ENCODE data around the gene KRTAP12-1.

DNA sequence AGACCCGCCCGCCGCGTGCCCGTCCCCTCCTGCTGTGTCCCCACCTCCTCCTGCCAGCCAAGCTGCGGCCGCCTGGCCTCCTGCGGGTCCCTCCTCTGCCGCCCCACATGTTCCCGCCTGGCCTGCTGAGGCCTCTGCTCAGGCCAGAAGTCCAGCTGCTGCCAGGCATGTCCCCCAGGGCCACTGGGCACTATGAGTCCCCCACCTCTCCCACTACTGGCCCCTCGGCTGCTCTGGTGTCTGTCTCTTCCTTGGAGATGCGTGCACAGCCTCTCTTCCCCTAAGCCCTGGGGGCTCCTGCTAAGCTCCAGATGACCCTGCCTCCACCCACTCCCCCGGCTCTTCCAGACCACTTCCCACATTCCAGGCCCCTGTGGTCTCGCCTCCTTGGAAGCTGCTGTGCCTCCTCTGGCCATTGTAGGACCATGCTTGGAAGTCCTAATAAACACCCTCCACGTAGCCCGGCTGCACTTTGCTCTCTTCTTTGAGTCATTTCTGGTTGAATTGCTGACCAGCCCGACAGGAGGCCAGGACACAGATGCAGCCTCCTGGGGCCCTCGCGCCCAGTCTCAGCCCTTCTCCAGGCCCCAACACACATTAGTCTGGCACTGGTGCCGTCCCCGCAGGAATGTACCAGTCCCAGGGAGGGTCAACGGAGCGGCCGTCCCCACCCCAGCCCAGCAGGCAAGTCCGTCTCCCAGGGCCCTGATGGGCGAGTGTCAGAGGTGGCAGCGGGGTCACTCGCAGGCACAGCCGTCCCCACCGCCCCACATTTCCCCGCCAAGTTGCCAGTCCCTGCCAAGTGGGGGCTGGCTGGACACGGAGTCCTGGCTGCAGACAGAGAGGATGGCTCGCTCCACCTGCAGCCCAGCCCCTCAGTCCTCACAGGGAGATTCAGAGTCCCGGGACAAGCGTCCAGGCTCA lies 16.1 kb upstream of the KRTAP12-1 start:
- TF ChIP-seq, protein P1, sequence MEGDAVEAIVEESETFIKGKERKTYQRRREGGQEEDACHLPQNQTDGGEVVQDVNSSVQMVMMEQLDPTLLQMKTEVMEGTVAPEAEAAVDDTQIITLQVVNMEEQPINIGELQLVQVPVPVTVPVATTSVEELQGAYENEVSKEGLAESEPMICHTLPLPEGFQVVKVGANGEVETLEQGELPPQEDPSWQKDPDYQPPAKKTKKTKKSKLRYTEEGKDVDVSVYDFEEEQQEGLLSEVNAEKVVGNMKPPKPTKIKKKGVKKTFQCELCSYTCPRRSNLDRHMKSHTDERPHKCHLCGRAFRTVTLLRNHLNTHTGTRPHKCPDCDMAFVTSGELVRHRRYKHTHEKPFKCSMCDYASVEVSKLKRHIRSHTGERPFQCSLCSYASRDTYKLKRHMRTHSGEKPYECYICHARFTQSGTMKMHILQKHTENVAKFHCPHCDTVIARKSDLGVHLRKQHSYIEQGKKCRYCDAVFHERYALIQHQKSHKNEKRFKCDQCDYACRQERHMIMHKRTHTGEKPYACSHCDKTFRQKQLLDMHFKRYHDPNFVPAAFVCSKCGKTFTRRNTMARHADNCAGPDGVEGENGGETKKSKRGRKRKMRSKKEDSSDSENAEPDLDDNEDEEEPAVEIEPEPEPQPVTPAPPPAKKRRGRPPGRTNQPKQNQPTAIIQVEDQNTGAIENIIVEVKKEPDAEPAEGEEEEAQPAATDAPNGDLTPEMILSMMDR (conservative IDR thresholded peaks at IDR 0.05 in 1 of 2, IDR thresholded peaks at IDR 0.05 in 1 of 2; ENCODE audit: low read depth in 1 of 2, low read length in 2 of 2), result no peak
- no peak for TF ChIP-seq EZH2 (IDR thresholded peaks at IDR 0.05; ENCODE audit: low read length, missing control alignments)

All from fibroblast of lung (primary cell).